M059J (cell line): ENCODE data around the gene CFAP299. TPM values are rescaled to one million over a fixed set of nuclear protein-coding genes. Genes with fewer than 3 reads are reported as not detected.

ENCODE experiments used
- DNase-seq: peaks from one replicate; pipeline ENCODE4 v3.0.0-alpha.2; 2012; ENCODE audit warnings: low read depth
- total RNA-seq: library from RNA; depleted of rRNA; stranded (reverse); fragments of >200 nt; shearing (Covaris generic); gene quantifications from 2 replicates; pipeline ENCODE4 v1.2.3, GENCODE V29; 2014

CFAP299 gene
- total RNA-seq, 1 experiment from 2014 or later: not detected

DNA sequence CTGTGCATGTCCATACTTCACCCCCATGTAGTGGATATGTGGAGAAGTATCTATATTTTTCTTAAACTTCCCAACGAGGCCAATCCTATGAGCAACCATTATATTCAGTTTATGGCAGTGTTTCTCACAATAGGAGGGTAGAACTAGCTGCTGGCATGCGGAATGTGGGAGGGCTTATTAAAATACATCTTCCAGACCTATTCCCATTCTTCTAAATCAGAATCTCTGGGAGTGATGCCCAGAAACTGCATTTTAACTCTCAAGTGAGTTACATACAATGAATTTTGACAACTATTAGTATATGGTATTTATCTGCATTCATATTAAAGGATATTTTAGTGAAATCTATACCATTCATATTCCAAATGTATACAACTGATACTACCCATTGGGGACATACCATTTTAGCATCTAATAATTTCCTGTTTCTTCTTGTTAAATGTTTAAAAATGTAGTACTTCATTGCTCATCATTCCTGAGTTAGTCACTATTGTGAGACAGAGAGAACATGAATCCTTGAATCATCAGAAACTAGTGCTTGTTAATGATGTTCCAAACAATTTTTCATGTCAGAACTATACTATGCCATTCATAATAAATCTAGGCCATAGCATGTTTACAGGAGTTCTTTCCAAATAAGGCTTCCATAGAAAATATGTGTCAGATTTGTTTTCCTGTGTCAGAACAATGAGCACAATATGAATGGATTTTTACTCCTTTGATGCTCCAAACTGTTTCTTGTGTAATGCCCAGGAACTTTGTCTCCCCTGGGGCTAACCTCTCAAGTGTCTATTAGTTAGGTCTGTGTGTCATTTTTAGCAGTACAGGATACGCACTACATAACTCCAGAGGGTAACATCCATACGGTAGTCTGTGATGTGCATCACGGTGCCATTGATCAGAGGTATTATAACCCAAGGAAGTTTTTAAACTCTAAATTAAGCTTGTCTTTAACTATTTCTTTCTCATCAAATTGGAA, 496.1 kb downstream of the CFAP299 start:
- DNase-seq: no peak

DNA sequence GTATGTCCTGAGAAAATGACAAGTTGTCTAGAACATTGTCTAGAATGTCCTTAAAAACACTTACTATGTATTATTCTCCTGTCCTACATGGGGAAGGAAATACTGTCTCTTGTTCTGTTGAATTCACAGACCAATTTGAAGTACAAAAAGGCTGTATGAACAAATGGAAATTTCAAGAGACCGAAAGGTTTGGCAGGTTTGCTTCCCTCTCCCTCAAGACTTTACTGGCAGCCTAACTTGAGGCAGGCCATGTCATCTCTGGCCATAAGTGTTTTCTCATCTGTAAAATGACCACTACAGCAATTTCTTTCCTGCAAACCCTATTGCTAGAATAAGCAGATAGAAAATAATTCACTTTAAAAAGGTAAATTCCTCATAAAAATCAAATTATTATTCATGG, 503.8 kb downstream of the CFAP299 start:
- no peak for DNase-seq

DNA sequence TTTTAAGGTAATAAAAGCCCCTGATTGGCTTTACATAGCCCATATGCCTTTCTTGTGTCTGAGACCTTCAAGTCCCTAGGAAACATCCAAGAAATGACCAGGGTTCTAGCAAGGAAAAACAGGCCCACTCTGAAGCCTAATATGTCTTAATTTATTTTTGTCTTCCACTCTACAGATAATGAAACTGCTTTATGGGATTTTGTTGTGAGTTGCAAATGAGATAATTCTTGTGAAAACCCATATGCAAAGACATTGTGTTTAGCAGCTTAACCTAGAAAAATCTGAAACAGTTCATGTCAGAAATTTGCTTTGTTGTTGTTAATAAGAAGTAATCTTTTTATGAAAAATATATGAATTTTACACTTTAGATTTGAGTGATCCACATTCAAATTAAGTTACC, 504.3 kb downstream of the CFAP299 start:
- no peak for DNase-seq

DNA sequence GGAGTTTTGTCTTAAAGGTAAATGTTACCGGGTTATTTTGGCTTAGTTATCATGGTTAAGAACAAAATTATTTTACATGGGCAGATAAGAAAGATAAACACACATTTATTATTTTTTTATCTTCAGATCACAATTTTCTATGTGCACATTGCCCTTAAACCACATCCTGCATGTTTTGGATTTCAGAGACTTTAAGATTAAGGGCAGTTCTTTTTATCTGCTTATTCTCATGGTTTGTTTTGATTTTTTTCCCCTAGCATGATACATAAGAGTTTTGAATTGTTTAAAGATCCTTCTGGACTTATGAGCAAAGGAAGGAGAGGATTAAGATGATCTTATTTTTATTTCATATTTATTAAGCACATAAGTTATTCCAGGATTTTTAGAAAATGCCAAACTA, 504.9 kb downstream of the CFAP299 start:
- no peak for DNase-seq

DNA sequence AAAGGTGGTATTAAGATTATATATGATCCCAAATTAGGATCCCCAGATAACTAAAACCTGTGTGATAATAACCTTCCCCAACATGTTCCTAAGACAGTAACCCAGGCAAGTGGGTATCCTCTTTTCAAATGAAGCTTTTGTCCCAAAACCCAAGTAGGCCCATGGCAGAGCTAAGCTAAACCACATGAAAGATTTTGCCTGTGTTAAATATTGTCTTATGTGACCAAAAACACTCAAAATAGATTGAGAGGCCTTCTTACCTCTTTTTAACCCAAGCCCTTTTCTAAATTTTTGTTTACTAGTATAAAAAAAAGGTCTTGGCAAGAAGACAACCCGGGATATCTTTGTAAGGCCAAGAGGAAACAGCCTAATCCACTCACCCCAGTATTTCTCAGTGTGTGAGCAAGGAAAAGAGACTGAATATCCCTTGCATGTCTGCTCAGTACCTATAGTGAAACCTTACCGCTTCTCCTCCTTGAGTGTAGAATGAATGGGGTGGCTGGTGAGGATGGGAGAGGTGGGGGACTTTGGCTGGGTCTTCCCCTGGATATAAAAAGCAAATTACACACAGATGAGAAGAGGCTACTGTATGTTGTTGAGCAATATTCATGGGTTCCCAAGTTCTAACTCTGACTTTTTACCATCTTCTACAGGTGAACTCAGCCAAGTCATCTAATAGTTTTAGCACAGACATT, 506.2 kb downstream of the CFAP299 start:
- DNase-seq: no peak

DNA sequence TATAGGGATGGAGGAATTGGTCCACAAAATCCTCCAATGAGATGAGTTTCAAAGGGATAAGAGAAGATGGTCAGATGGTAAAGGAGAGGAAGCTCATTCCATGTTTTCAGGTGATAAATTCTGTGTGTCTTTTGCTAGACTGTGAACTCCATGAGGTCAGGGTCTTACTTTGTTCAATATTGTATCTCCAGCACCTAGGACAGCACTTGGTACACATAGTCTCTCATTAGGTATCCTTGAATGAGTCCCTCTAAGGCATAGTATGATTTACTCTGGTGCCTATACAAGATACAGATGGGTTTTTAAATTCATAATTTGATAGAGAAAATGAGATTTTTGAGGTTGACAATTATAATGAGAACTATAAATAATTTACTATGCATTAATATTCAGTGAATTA, 510.7 kb downstream of the CFAP299 start:
- no peak for DNase-seq

DNA sequence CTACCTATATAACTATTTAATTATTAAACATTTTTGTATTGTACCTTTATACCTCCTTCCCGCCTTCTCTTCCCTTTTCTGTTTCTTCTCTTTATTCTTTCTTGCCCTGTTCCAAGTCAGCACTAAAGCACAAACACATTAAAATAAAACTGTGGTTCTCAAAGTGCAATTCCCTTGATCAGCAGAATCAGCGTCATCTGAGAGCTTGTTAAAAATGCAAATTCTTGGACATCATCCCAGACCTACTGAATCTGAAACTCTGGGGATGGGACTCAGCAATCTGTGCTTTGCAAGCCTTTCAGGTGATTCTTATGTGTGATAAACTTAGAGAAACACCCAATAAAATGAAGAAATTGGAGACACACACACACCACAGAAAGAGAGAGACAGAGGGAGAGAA, 516.5 kb downstream of the CFAP299 start:
- no peak for DNase-seq

DNA sequence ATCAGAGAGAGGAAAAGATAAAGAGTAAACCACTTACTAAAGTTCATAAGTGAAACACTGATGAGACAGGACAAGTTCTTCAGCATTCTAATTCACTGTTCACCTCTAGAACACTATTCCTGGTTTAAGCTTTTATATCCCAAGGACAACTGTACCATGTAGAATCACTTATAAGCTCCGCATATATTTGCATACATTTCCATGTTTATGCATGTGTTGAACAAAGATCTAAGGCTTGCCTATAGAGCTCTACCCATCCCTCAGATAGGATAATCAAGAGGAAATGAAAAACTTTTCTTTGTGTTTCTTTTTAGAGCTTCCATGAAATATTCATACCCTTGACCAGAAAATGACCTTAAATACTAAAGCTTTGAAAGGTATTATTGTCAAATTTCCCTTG, 538.0 kb downstream of the CFAP299 start:
- no peak for DNase-seq

DNA sequence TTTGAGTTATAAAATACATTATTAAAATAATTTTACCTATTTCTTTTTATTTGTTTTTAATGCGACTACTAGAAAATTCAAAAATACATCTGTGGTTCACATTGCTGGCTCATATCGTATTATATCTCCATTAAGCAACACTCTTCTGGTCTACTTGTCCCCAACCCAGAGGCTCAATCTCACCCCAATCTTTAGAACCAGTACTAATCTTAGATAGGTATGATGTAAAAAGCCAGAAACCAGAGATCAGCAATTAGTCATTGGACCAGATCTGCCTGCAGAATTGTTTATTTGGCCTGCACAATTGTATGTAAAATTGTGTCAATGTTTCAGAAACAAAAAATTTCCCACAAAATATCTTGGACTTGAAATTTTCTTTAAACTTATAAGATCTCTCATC, 539.4 kb downstream of the CFAP299 start:
- no peak for DNase-seq

DNA sequence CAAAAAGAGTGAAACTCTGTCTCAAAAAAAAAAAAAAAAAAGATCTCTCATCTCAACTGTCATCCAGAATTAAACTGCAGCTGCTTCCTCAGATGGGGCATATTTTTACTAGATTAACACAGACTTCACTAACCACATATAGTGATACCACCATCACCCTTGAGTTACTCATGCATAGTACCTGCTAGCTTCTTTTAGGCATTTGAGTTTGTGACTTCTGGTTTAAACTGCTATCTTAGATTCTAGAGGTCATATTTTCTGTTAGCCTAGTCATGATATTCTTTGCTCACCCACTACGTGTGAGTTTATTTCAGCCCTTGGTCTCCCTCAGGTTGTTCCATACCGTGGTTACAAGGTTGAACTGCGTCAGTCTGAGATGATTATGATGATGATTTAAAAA, 540.1 kb downstream of the CFAP299 start:
- no peak for DNase-seq

DNA sequence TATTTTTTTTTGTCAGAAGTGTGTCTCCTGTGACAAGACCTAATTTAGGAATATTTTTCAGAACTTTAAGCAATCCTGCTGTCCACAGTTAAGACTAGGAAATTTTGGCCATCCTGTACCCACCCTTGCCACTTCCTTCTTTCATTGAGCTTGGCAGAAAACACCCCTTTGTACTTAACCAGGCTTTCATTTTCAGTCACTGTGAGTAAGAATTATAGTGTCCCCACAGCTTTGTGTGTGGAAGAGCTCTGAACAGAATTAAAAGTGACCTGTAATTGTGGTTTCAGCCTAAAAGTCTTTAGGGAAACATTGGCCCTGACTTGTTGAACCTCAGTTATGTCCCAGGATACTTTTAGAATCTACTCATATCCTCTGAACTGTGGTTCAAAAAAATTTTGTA, 541.3 kb downstream of the CFAP299 start:
- DNase-seq: no peak

DNA sequence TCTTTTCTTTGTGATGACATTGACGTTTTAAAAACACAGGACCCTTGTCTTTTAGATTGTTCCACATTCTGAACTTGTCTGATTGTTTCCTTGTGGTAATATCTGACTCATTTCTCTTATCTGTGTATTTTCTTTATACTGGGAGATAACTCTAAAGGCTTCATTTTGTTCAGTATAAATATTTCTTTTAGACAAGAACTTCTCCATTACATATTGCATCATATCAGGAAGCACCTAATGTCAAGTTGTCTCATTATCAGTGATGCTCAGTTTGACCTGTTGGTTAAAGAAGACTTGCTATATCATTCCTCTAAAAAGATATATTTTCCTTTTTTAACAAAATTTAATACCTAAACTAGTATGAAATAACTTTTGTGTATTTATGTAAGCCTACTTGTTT, 542.7 kb downstream of the CFAP299 start:
- DNase-seq: no peak

DNA sequence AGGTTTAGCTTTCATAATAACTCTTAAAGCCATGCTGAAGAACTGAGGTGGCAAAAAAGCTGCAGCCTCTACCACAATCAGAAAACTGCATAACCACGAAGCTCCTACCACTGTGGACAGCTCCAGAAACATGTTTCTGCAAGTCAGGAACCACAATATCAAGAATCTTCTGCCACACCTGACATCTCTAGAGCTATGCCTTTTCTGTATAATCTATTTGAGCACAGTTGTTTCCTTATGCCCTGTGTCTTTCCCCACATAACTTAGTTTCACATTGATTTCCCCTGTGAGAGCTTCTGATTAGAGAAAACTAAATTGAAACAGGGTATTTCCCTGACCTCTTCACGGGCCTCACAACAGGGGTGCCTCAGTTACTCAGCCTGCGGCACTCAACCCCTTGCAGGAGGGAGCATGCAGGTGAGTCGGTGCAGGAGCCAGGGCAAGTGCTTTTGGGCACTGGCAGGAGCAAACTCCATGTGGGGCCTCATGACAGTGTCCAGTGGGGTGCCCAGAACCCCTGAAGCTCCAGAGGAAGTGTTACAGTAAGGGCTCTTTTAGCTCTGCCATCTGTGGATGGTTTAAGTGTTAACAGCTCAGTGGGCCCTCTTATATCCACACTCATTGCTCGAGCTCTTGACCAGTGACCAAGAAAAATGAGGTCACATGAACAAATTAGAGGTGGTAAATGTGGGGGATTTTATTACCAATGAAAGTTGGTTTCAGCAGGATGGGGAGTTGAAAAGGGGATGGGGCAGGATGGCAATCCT, 562.2 kb downstream of the CFAP299 start:
- no peak for DNase-seq

DNA sequence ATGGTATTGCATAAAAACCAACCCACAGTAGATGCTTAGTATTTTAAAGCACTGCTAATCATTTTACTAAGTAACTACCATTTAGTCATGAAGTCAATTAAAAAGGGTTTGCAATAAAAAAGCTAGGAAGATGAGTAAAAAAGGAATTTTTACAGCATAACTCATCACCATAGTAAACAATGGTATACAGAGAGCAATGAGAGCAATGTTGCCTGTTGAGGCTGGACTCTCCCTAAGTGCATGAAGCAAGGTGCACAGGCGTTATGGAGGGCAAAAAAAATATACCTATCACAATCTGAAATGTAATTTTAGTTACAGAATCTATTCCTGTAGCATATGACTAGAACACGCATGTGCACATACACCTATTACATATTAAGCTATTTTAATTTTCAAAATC, 565.4 kb downstream of the CFAP299 start:
- no peak for DNase-seq

DNA sequence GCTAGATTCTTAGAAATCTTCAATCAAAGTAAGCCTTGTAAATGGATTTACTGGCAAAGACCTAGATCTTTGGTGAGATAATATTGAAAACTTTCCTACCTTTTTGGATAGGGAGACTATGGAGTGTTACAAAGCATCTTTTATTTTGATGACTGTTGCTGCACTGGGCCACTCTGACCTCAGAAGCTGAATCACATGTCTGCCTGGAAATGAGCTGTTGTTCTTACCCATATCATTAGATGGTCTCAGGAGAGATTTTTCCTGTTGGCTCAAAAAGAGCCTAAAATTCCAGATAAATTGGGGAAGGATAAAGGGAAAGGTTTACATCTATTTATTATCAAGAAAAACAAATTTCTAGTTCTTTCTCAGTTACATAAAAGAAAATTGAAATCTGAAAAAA, 567.5 kb downstream of the CFAP299 start:
- DNase-seq: no peak

DNA sequence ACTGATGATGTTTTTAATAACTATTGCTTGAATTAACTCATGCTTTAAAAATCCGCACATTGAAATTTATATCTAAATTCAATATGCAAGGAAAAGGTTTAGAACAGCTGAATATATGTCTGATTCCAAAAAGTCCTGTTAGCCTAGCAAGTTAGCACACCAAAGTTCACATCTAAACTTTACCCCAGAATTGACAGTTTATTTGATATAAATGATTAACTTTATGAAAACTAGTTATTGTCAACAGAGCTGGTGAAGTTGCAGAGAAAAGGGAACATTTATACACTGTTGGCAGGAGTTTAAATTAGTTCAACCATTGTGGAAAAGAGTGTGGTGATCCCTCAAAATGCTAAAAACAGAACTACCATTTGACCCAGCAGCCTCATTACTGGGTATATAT, 574.4 kb downstream of the CFAP299 start:
- no peak for DNase-seq

DNA sequence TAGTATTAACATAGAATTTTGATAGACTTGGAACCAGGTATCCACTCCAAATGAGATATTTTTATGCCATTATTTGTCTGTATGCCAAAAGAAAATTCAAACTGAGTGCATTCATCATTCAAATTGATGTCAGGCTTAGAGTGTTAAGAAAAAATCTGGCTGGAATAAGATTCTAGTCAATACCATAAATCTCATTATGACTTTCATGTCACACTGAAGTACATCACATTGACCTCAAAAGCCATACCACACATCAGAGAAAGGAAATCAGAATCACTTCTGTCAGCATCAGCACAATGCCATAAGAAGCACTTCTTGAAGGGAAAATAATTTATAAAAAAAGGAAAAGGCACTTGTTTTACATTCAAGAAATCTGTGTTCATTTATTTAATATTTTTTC, 575.9 kb downstream of the CFAP299 start:
- no peak for DNase-seq

DNA sequence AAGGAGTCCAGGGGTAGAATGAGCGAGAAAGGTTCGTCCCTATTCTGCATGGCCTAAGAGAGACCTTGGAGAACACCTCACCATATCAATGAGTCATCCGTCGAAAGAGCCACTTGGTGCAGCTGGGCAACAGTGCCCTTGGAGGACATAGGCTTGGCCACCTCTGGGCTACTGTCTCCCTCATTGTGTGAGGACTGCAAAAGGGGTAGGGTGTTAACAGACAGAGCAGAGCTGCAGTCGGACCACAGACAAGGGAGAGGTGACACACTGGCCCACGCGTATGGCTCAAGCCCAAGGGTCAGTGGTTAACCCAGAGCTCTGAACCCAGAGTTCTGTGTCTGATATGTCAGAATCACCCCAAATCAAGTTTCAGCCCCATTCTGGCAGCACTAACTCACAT, 576.8 kb downstream of the CFAP299 start:
- no peak for DNase-seq

DNA sequence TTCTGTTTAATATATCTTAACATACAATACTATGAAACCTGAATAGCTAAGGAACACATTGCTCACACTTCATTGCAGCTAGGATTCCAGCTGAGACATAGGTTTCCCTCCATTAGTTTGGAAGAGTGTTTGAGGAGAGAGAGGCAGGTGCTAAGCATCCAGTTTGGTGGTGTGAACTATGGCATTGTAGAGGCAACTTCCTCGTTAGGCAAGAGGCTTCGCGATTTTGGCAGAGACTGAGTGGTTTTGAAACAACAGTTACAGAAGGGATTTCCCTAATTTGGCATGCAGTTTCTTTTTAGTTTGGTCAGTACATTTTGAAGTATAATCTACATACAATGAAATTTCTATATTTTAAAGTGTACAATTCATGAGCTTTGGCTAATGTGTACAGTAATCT, 577.9 kb downstream of the CFAP299 start:
- no peak for DNase-seq

DNA sequence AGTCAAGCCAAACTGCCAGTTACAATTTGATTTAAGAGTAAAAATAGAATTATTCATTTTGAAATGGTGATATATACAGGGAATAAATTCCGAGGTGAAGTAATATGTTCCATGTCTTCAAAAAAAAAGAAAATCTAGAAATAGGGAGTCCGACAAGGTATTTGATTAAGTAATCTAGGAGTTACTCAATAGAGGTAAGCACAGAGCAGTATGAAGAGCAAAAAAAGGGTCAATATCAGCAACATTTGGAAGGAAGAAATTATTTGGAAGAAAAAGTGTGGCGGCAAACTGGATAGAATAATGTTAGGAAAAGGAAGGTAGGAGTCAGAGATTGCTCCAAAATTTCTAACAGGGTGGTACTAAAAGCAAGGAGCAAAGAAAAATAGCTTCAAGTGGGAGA, 581.2 kb downstream of the CFAP299 start:
- DNase-seq: no peak

DNA sequence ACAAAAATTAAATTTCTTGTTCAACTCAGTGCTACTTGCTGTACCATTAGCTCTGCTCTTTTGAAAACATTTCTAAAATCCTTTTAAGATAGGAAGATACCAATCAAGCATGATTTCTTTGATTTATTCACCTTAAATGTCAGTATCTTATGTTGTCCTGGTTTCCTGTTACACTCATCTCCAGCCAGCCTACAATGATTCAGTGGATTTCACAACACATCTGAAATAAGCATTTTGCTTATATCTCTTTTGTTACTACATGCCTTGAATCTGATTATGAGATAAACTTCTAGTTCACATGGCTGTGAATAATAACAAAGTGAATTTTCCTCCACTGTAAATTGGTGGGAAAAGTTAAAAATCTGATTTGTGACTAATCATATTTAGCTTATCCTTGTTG, 582.5 kb downstream of the CFAP299 start:
- no peak for DNase-seq

DNA sequence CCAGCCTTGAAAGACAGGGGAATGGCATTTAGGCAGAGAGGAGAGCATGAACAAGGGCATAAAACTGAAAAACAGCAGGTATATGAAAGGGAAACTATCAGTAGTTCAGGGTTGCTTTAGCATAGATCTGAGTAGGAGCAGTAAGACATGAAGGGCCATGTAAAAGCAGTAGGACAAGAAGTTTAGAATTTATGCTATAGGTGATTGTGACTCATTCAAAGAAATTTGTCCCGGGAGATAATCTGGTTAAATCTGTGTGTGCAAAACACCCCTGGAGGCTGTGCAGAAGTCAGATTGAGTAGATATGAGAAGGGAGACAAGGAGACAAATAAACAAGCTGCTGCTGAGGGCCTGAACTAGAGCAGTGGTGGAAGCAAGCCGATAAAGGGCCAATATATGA, 585.9 kb downstream of the CFAP299 start:
- no peak for DNase-seq

DNA sequence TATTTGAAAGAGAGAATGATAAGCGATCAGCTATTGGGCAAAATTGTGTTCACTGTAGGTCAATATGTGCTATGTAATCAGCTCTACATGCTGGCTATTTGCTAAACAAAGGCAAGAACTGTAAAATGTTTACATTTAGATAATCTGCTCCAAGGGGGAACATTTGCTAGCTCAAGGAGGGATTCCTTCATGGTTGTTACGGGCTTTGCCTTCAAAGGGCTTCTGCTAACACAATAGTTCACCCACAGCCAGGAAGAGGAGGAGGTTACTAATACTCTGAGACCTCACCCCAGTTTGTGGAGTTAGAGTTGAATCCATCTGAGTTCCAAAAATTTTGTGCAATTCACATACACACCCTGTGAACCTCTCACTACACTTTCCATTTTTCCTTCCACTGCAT, 587.4 kb downstream of the CFAP299 start:
- no peak for DNase-seq
